Spinal cord (tissue), 10 donors: ENCODE measurements around the gene CAMKK2. TPM values are rescaled to one million over a fixed set of nuclear protein-coding genes. Genes with fewer than 3 reads are reported as not detected.
A peak's percentile ranks its signal among the peaks of the same experiment; 100 is the strongest.
"Not testable (repeated sequence)": the region's sequence is repeated elsewhere in the genome, so short reads cannot be mapped to it uniquely, and the experiment has no call there.

Source experiments
- DNase-seq, 6 donors: peaks; one replicate each; pipeline versions ENCODE4 v3.0.0 to v3.0.0-alpha.2; 2013 to 2015; ENCODE audit warnings: low spot score in 6 of 6, low read depth in 4 of 6
- H3K27ac ChIP-seq: one replicate; pipeline ENCODE4 v1.5.1; 2013; ENCODE audit warnings: low read depth, low read length, control low read depth
- H3K27me3 ChIP-seq: one replicate; pipeline ENCODE4 v1.6.1; 2013; ENCODE audit warnings: low read length; ENCODE audit not compliant: control insufficient read depth, insufficient read depth
- H3K36me3 ChIP-seq: one replicate; pipeline ENCODE4 v1.6.1; 2013; ENCODE audit warnings: low read length; ENCODE audit not compliant: control insufficient read depth, insufficient read depth
- H3K4me1 ChIP-seq: one replicate; pipeline ENCODE4 v1.6.1; 2013; ENCODE audit warnings: low read length; ENCODE audit not compliant: control insufficient read depth, insufficient read depth
- H3K4me3 ChIP-seq: one replicate; pipeline ENCODE4 v1.5.1; 2013; ENCODE audit warnings: low read depth, low read length, control low read depth
- H3K9me3 ChIP-seq: one replicate; pipeline ENCODE4 v1.6.1; 2013; ENCODE audit warnings: low read length; ENCODE audit not compliant: control insufficient read depth, insufficient read depth
- WGBS: methylation state at CpG from one replicate; pipeline ENCODE4 v1.1.5; 2013; ENCODE audit warnings: missing lambda C conversion rate; ENCODE audit not compliant: insufficient coverage; 5-methylcytosine and 5-hydroxymethylcytosine counted together
- polyA plus RNA-seq, 2 donors: library from polyadenylated mRNA; unstranded; fragments of 120-200 nt; gene quantifications; one replicate each; pipeline ENCODE4 v1.2.1, GENCODE V29; 2013; ENCODE audit not compliant: insufficient read length in 2 of 2
- total RNA-seq, 2 donors: library from RNA; depleted of rRNA in 1 of 2; stranded (reverse); fragments of 120-200 nt in 1 of 2; fragments of >200 nt in 1 of 2; gene quantifications; one replicate each; pipeline versions ENCODE4 v1.2.3 to v1.2.4, GENCODE V29; 2013 to 2014
- donor health status: healthy.

The CAMKK2 gene
- total and polyA plus RNA-seq, 4 donors, result 18.0 to 44.2 (median 31.3) TPM

DNA sequence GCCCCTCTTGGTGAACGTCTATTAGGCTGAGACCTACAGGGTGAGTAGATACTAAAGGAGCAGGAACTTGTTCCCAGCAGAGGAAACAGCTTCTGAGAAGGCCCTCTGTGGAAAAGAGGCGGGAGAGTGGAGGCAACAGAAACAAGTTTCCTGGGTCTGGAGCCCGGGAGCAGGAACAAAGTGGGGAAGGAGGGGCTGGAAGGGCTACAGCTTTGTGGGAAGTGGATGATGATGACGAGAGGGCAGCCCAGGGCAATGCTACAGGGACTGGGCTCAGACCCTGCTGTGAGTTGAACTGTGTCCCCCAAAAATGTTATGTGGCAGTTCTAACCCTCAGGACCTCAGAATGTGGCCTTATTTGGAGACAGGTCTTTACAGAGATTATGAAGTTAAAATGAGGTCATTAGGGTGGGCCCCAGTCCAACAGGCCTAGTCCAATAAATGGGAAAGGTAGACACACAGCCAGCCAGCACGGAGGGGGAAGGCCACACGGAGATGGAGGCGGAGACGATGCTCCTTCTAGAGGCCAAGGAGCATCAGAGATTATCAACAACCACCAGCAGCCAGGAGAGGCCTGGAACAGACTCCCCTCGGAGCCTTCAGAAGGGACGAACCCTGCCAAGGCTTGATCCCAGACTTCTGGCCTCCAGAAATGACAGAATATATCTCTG, 14.3 kb downstream of the CAMKK2 start:
- no peaks in the 10 kb centered on the region for H3K9me3 ChIP-seq
- H3K36me3 ChIP-seq, result peaks cover 10% of the 10 kb centered on the region
- 87% methylated on average over 10 of the region's 10 CpGs for WGBS
- H3K27me3 ChIP-seq, result no peaks in the 10 kb centered on the region
- no peak overlapping the region for H3K27ac ChIP-seq
- H3K4me3 ChIP-seq, result no peak overlapping the region
- DNase-seq, result no peak
- H3K4me1 ChIP-seq, result peaks cover 14% of the 10 kb centered on the region

DNA sequence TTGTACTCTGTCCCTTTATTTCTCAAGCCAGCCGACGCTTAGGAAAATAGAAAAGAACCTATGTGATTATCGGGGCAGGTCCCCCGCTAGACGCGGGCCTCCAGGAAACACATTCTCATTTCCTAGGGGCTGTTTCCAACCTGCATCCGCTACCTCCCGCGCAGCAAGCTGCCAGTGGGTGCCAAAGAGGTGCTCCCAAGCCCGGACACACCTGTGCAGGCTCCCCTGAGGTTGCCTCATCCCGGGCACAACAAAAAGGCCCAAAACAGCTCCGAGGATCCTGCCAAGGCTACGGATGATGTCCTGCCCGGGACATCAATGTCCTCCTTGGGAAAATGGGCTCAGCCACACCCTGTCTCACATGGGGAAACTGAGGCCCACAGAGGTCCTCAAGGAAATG, 15.4 kb downstream of the CAMKK2 start:
- 78% methylated on average over 12 of the region's 14 CpGs for WGBS
- DNase-seq, result not testable (repeated sequence)
- peaks cover 14% of the 10 kb centered on the region for H3K4me1 ChIP-seq

DNA sequence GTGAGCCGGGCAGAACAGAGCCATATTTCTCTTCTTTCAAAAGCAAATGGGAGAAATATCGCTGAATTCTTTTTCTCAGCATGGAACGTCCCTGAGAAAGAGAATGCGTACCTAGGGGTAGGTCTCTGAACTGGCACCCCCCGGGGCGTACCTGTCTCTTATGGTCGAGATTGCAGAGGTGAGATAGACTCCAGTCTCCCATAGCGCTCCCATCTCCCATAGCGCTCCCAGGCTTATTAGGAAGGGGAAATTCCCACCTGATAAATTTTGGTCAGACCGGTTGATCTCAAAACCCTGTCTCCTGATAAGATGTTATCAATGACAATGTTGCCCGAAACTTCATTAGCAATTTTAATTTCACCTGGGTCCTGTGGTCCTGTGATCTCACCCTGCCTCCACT, 16.0 kb downstream of the CAMKK2 start:
- not testable (repeated sequence) for H3K27ac ChIP-seq, H3K27me3 ChIP-seq, H3K9me3 ChIP-seq, H3K4me3 ChIP-seq, H3K36me3 ChIP-seq, DNase-seq
- 100% methylated on average over 2 of the region's 11 CpGs for WGBS
- H3K4me1 ChIP-seq, result peaks cover 14% of the 10 kb centered on the region

More for the DNA sequence above, 15.4 kb downstream of the CAMKK2 start:
- H3K36me3 ChIP-seq, H3K9me3 ChIP-seq, H3K27me3 ChIP-seq, H3K27ac ChIP-seq, H3K4me3 ChIP-seq: not testable (repeated sequence)

DNA sequence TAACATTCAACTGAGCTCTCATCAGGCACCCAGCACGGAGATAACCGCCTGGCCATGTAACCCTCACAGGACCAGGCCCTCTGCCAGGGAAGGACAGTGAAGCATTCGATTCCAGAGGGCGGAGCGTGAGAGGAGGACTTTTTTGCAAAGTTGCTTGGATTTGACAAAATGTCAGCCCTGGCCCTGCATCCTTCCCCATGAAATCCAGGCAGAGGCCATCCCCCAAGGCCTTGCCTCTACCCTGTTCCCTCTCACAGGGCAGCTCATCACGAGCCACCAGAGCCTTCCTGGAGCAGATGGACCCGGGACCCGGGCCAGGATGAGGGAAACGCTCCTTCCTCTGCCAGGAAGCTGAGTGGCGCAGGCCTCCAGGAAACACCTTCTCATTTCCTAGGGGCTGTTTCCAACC, 17.0 kb downstream of the CAMKK2 start:
- H3K27me3 ChIP-seq, result no peaks in the 10 kb centered on the region
- no peak overlapping the region for H3K4me3 ChIP-seq
- peak in 2 of 6 donors; percentile 13 to 56 for DNase-seq
- H3K27ac ChIP-seq, result peak overlapping the region; percentile 25
- WGBS, result 55% methylated on average over 10 of the region's 10 CpGs
- no peaks in the 10 kb centered on the region for H3K9me3 ChIP-seq
- H3K36me3 ChIP-seq, result peaks cover 14% of the 10 kb centered on the region
- H3K4me1 ChIP-seq, result peaks cover 14% of the 10 kb centered on the region

DNA sequence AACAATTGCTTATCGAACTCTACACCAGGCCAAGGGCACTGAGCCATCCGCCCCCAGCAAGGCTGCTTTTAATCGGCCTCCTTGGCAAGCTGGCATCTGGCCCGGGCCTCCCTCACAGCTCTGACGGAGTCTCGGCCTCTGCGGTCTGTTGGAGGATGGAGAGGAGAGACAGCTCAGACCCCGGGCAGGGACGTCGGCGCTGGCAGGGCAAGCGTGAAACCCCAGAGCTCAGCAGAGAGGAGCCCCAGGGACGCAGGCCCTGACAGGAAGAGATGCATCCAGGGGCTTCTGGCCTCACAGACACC, 17.5 kb downstream of the CAMKK2 start:
- Histone ChIP-seq H3K27me3 (no peaks in the 10 kb centered on the region), H3K36me3 (peaks cover 19% of the 10 kb centered on the region), H3K9me3 (no peaks in the 10 kb centered on the region), H3K27ac (peak overlapping the region; percentile 25), H3K4me3 (no peak overlapping the region), H3K4me1 (peaks cover 14% of the 10 kb centered on the region)
- WGBS, result 59% methylated on average over 12 of the region's 13 CpGs
- DNase-seq, result peak in 2 of 6 donors; percentile 17 to 38

DNA sequence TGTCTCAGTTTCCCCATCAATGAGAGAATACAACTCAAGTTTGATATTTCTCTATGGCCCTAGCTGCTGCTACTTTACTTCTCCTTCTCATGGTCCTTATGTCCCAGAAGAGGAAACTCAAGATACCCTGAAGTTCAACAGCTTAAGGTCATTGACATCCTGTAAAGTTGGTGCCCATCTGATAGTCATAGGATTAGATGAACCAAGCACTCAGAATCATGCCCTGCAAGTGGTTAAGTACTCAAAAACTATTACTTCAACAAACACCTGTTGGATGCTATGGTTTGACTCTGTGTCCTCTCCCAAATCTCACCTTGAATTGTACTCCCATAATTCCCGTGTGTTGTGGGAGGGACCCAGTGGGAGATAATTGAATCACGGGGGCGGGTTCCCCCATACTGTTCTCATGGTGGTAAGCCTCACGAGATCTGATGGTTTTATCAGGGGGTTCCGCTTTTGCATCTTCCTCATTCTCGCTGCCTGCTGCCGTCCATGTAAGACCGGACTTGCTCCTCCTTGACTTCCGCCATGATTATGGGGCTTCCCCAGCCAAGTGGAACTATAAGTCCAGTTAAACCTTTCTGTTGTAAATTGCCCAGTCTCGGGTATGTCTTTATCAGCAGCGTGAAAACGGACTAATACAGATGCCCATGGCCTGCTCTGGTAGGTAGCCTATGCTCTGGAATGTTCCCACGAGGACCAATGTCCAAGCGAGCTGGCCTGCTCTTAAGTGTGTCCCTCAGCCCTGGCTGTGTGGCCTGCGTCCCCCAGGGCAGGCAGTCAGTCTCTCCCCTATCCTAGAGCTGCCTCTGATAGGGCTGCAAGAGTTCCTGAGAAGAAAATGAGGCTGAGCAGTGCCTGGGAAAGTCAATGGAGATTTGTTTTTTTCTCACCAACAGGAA, 18.1 kb downstream of the CAMKK2 start:
- H3K9me3 ChIP-seq, result no peaks in the 10 kb centered on the region
- peaks cover 22% of the 10 kb centered on the region for H3K36me3 ChIP-seq
- 92% methylated on average over 9 of the region's 15 CpGs for WGBS
- H3K4me1 ChIP-seq, result peaks cover 14% of the 10 kb centered on the region
- H3K27ac ChIP-seq, result no peak overlapping the region
- no peak overlapping the region for H3K4me3 ChIP-seq
- no peak for DNase-seq
- no peaks in the 10 kb centered on the region for H3K27me3 ChIP-seq

DNA sequence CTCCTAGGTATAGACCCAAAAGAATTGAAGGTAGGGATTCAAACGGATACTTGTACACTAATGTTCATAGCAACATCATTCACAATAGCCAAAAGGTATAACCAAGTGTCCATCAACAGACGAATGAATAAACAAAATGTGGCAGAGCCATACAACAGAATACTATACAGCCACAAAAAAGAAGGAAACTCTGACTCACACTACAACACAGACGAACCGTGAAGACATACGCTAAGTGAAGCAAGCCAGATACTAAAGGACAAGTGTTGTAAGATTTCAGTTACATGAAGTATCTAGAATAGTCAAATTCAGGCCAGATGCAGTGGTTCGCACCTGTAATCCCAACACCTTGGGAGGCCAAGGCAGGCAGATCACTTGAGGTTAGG, 19.1 kb downstream of the CAMKK2 start:
- WGBS, result no CpG with 5 or more reads among the region's 6 CpGs
- no peak overlapping the region for H3K27ac ChIP-seq

DNA sequence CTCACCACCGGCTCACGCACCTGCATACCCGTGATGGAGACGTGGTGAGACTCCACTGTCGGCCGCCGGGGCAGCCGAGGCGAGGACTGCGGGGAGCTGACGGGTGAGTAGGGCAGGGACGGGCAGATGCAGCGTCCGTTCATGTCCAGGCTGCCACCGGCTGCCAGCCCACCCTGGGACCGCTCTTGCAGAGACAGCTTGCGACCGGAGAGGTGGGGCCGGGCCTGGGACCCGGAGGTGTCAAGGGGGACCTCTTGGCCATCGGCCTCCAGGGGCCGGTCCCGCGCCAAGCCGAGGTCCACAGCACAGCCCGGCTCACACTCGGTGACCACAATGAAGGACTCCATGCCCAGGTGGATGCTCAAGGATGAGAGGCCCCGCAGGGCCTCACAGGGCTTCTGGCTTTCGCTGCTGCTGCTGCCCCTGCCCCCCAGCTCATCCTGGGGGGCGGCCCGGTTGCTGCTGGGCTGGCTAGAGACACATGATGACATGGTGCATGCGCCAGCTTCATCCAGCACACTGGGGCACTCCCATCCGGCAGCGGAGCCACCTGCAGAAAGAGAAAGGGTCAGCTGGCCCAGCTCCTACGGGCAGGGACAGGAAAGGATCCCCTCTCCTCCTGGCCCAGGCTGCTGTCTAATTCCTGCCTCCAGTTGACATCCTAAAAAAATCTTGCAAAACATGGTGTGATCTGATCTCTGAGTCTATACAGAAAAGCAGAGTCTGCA, 22.3 kb downstream of the CAMKK2 start:
- no peak overlapping the region for H3K27ac ChIP-seq
- H3K4me3 ChIP-seq, result no peak overlapping the region
- no peak for DNase-seq
- peaks cover 44% of the 10 kb centered on the region for H3K36me3 ChIP-seq
- H3K27me3 ChIP-seq, result no peaks in the 10 kb centered on the region
- WGBS, result 95% methylated on average over 35 of the region's 35 CpGs
- no peaks in the 10 kb centered on the region for H3K9me3 ChIP-seq
- peaks cover 7% of the 10 kb centered on the region for H3K4me1 ChIP-seq

More for the DNA sequence above, 19.1 kb downstream of the CAMKK2 start:
- Histone ChIP-seq H3K9me3 (no peaks in the 10 kb centered on the region), H3K4me3 (no peak overlapping the region), H3K4me1 (peaks cover 14% of the 10 kb centered on the region), H3K27me3 (no peaks in the 10 kb centered on the region), H3K36me3 (peaks cover 24% of the 10 kb centered on the region)
- no peak for DNase-seq

DNA sequence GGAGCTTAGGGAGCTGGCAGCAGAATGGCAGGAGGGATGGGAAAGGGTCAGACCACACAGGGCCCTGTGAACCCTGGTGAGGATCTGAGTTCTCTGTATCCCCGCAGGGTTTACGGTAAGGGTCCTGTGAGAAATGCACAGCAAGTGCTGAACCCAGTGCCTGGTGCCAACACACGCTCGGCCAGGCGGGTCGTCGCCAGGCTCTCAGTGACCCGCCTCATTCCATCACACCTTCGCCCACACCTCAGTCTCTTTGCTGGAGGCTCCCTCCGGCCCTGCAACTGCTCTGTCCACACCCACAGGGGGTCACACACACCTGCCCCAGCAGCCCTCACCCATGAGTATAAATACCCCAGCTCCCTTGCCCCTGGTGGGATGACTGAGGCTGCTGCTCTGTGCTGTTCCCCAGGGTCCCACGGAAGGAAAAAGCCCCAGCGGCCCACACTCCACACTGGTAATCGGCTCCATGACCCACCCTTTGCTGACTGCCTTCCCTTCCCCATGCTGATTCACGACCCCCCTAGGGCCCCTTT, 23.1 kb downstream of the CAMKK2 start:
- no peak for DNase-seq
- WGBS, result 93% methylated on average over 14 of the region's 14 CpGs
- Histone ChIP-seq H3K36me3 (peaks cover 48% of the 10 kb centered on the region), H3K4me3 (no peak overlapping the region), H3K27me3 (no peaks in the 10 kb centered on the region), H3K4me1 (no peaks in the 10 kb centered on the region), H3K27ac (no peak overlapping the region), H3K9me3 (no peaks in the 10 kb centered on the region)
